Stimulated activated naive B cell treated with anti-CD40 and anti-IgM and Interleukin-4, amounts not matched to agents 10 μg/mL and 1 μg/mL and 100 μg/mL, for 72 hours (primary cell): ENCODE data around the gene PCNT.

ENCODE experiments used
- ATAC-seq, 2 donors: fragments of 150-1000 bp; cut with Tn5 transposase; replicated peaks; 2 replicates each; pipeline ENCODE4 v1.10.0; 2021; ENCODE audit warnings: moderate library complexity in 1 of 2
- DNase-seq: peaks from one replicate; pipeline ENCODE4 v3.0.0; 2021
- H3K27ac Mint-ChIP-seq: one replicate; pipeline ENCODE4 v1.8.0; 2022; ENCODE audit warnings: mild to moderate bottlenecking, mixed read lengths
- H3K27me3 Mint-ChIP-seq, 2 donors: one replicate each; pipeline ENCODE4 v1.8.0; 2022; ENCODE audit warnings: mixed read lengths in 2 of 2
- H3K36me3 Mint-ChIP-seq, 2 donors: one replicate each; pipeline ENCODE4 v1.8.0; 2022; ENCODE audit warnings: mixed read lengths in 2 of 2, mild to moderate bottlenecking in 1 of 2
- H3K4me1 Mint-ChIP-seq, 2 donors: one replicate each; pipeline ENCODE4 v1.8.0; 2022; ENCODE audit warnings: mixed read lengths in 2 of 2, mild to moderate bottlenecking in 1 of 2
- H3K4me3 Mint-ChIP-seq, 2 donors: one replicate each; pipeline ENCODE4 v1.8.0; 2022; ENCODE audit warnings: mild to moderate bottlenecking in 2 of 2, mixed read lengths in 2 of 2, moderate library complexity in 1 of 2
- H3K9me3 Mint-ChIP-seq, 2 donors: one replicate each; pipeline ENCODE4 v1.8.0; 2022; ENCODE audit warnings: mixed read lengths in 2 of 2, mild to moderate bottlenecking in 1 of 2

Gene PCNT

GRCh38 chr21:46414965-46415275, 91.0 kb downstream of the PCNT start:
- Mint-ChIP-seq H3K4me3 (no peak overlapping the region), H3K27me3 (no peaks in the 10 kb centered on the region), H3K4me1 (no peaks in the 10 kb centered on the region), H3K9me3 (no peaks in the 10 kb centered on the region), H3K36me3 (peaks cover 34 to 46% of the 10 kb centered on the region in 2 donors), H3K27ac (no peak overlapping the region)
- ATAC-seq (no peak), DNase-seq (no peak)

GRCh38 chr21:46416551-46416950, 92.6 kb downstream of the PCNT start:
- Mint-ChIP-seq H3K4me3 (no peak overlapping the region), H3K4me1 (no peaks in the 10 kb centered on the region), H3K27me3 (no peaks in the 10 kb centered on the region), H3K36me3 (peaks cover 42 to 50% of the 10 kb centered on the region in 2 donors), H3K27ac (no peak overlapping the region), H3K9me3 (no peaks in the 10 kb centered on the region)
- no peak for DNase-seq
- ATAC-seq, result no peak

GRCh38 chr21:46418265-46418946, 94.5 kb downstream of the PCNT start:
- H3K9me3 Mint-ChIP-seq, result no peaks in the 10 kb centered on the region
- H3K4me3 Mint-ChIP-seq, result no peak overlapping the region

GRCh38 chr21:46420241-46421190, 96.6 kb downstream of the PCNT start:
- no peak for ATAC-seq
- peaks cover 0 to 5% of the 10 kb centered on the region in 2 donors for H3K4me1 Mint-ChIP-seq
- no peaks in the 10 kb centered on the region for H3K27me3 Mint-ChIP-seq
- no peaks in the 10 kb centered on the region for H3K9me3 Mint-ChIP-seq
- H3K36me3 Mint-ChIP-seq, result peaks cover 47 to 58% of the 10 kb centered on the region in 2 donors
- no peak for DNase-seq
- no peak overlapping the region for H3K27ac Mint-ChIP-seq
- H3K4me3 Mint-ChIP-seq, result no peak overlapping the region

More at GRCh38 chr21:46418265-46418946, 94.5 kb downstream of the PCNT start:
- no peak for DNase-seq
- no peak for ATAC-seq
- H3K27me3 Mint-ChIP-seq, result no peaks in the 10 kb centered on the region
- H3K4me1 Mint-ChIP-seq, result no peaks in the 10 kb centered on the region
- H3K27ac Mint-ChIP-seq, result no peak overlapping the region
- H3K36me3 Mint-ChIP-seq, result peaks cover 45 to 55% of the 10 kb centered on the region in 2 donors

GRCh38 chr21:46421191-46421750, 97.3 kb downstream of the PCNT start:
- no peaks in the 10 kb centered on the region for H3K27me3 Mint-ChIP-seq
- H3K4me3 Mint-ChIP-seq, result no peak overlapping the region
- DNase-seq (no peak), ATAC-seq (no peak)
- peaks cover 42 to 53% of the 10 kb centered on the region in 2 donors for H3K36me3 Mint-ChIP-seq
- H3K4me1 Mint-ChIP-seq, result peaks cover 0 to 5% of the 10 kb centered on the region in 2 donors
- no peaks in the 10 kb centered on the region for H3K9me3 Mint-ChIP-seq
- H3K27ac Mint-ChIP-seq, result no peak overlapping the region

- H3K4me3 Mint-ChIP-seq, result no peak overlapping the region
- no peak for DNase-seq
- ATAC-seq, result no peak
- H3K36me3 Mint-ChIP-seq, result peaks cover 35 to 51% of the 10 kb centered on the region in 2 donors
- peaks cover 0 to 5% of the 10 kb centered on the region in 2 donors for H3K4me1 Mint-ChIP-seq
- H3K9me3 Mint-ChIP-seq, result no peaks in the 10 kb centered on the region
- H3K27ac Mint-ChIP-seq, result peak overlapping the region; percentile 56
- no peaks in the 10 kb centered on the region for H3K27me3 Mint-ChIP-seq
Observed at GRCh38 chr21:46421756-46422555, 98.0 kb downstream of the PCNT start.

GRCh38 chr21:46422636-46423241, 98.8 kb downstream of the PCNT start:
- H3K36me3 Mint-ChIP-seq, result peaks cover 37 to 56% of the 10 kb centered on the region in 2 donors
- no peak overlapping the region for H3K27ac Mint-ChIP-seq
- ATAC-seq (no peak), DNase-seq (no peak)
- peaks cover 0 to 5% of the 10 kb centered on the region in 2 donors for H3K4me1 Mint-ChIP-seq
- H3K4me3 Mint-ChIP-seq, result no peak overlapping the region
- H3K9me3 Mint-ChIP-seq, result no peaks in the 10 kb centered on the region
- H3K27me3 Mint-ChIP-seq, result no peaks in the 10 kb centered on the region

GRCh38 chr21:46423546-46424038, 99.6 kb downstream of the PCNT start:
- no peak overlapping the region for H3K4me3 Mint-ChIP-seq
- H3K36me3 Mint-ChIP-seq, result peaks cover 34 to 57% of the 10 kb centered on the region in 2 donors
- no peak for ATAC-seq

GRCh38 chr21:46424039-46424591, 100.2 kb downstream of the PCNT start:
- Mint-ChIP-seq H3K27ac (no peak overlapping the region), H3K9me3 (no peaks in the 10 kb centered on the region), H3K27me3 (no peaks in the 10 kb centered on the region), H3K36me3 (peaks cover 33 to 52% of the 10 kb centered on the region in 2 donors), H3K4me3 (no peak overlapping the region), H3K4me1 (peaks cover 0 to 5% of the 10 kb centered on the region in 2 donors)
- no peak for ATAC-seq
- DNase-seq, result no peak

More at GRCh38 chr21:46423546-46424038, 99.6 kb downstream of the PCNT start:
- H3K4me1 Mint-ChIP-seq, result peaks cover 0 to 5% of the 10 kb centered on the region in 2 donors
- no peak for DNase-seq
- no peak overlapping the region for H3K27ac Mint-ChIP-seq
- no peaks in the 10 kb centered on the region for H3K27me3 Mint-ChIP-seq
- H3K9me3 Mint-ChIP-seq, result no peaks in the 10 kb centered on the region

- Mint-ChIP-seq H3K27ac (no peak overlapping the region), H3K27me3 (no peaks in the 10 kb centered on the region), H3K4me3 (no peak overlapping the region), H3K4me1 (peaks cover 0 to 5% of the 10 kb centered on the region in 2 donors), H3K9me3 (no peaks in the 10 kb centered on the region), H3K36me3 (peaks cover 29 to 51% of the 10 kb centered on the region in 2 donors)
- no peak for DNase-seq
- no peak for ATAC-seq
Observed at GRCh38 chr21:46424621-46425020, 100.7 kb downstream of the PCNT start.

- Mint-ChIP-seq H3K4me1 (peaks cover 0 to 5% of the 10 kb centered on the region in 2 donors), H3K27ac (no peak overlapping the region)
- DNase-seq, result no peak
Observed at GRCh38 chr21:46425041-46425440, 101.1 kb downstream of the PCNT start.

GRCh38 chr21:46425571-46425970, 101.6 kb downstream of the PCNT start:
- ATAC-seq, result no peak
- no peaks in the 10 kb centered on the region for H3K27me3 Mint-ChIP-seq
- DNase-seq, result no peak
- peaks cover 20 to 51% of the 10 kb centered on the region in 2 donors for H3K36me3 Mint-ChIP-seq
- H3K4me3 Mint-ChIP-seq, result no peak overlapping the region
- no peak overlapping the region for H3K27ac Mint-ChIP-seq
- H3K9me3 Mint-ChIP-seq, result no peaks in the 10 kb centered on the region
- peaks cover 0 to 5% of the 10 kb centered on the region in 2 donors for H3K4me1 Mint-ChIP-seq

More at GRCh38 chr21:46425041-46425440, 101.1 kb downstream of the PCNT start:
- Mint-ChIP-seq H3K9me3 (no peaks in the 10 kb centered on the region), H3K4me3 (no peak overlapping the region), H3K27me3 (no peaks in the 10 kb centered on the region), H3K36me3 (peaks cover 25 to 51% of the 10 kb centered on the region in 2 donors)
- no peak for ATAC-seq
